Gastroesophageal sphincter (tissue), 4 donors: Measurements from ENCODE around the gene PDS5A. TPM values are rescaled to one million over a fixed set of nuclear protein-coding genes. Genes with fewer than 3 reads are reported as not detected.
"Not testable (repeated sequence)": the region's sequence is repeated elsewhere in the genome, so short reads cannot be mapped to it uniquely, and the experiment has no call there.

ENCODE experiments used
- ATAC-seq: fragments of 150-250 bp; one replicate; pipeline ENCODE4 v1.9.1; 2016; ENCODE audit warnings: mild to moderate bottlenecking, moderate library complexity
- H3K27ac ChIP-seq, 4 donors: fragments of 200-600 bp; sonication (generic) in 3 of 4; 1 replicate in 3 of 4; 2 replicates in 1 of 4; pipeline ENCODE4 v1.5.1; 2016 to 2019
- H3K27me3 ChIP-seq: fragments of 200-600 bp; sonication (generic); one replicate; pipeline ENCODE4 v1.5.1; 2019
- H3K36me3 ChIP-seq, 2 donors: fragments of 200-600 bp; sonication (generic); one replicate each; pipeline ENCODE4 v1.5.1; 2019; ENCODE audit warnings: control low read depth in 1 of 2
- H3K4me1 ChIP-seq, 3 donors: fragments of 200-600 bp; sonication (generic); 1 replicate in 2 of 3; 2 replicates in 1 of 3; pipeline ENCODE4 v1.5.1; 2016 to 2019; ENCODE audit warnings: control low read depth in 2 of 3
- H3K4me3 ChIP-seq, 2 donors: fragments of 200-600 bp; sonication (generic); one replicate each; pipeline ENCODE4 v1.5.1; 2019; ENCODE audit warnings: mild to moderate bottlenecking in 1 of 2, moderate library complexity in 1 of 2
- H3K9me3 ChIP-seq, 3 donors: fragments of 200-600 bp; sonication (generic); one replicate each; pipeline ENCODE4 v1.5.1; 2017 to 2019; ENCODE audit warnings: control low read depth in 2 of 3
- EP300 ChIP-seq: sonication (generic); formaldehyde crosslinking; IDR thresholded peaks from one replicate; pipeline ENCODE4 v1.6.1; 2017; ENCODE audit warnings: antibody characterized with exemption, mild to moderate bottlenecking
- POLR2A ChIP-seq, 2 donors: fragments of 450-650 bp; IDR thresholded peaks; one replicate each; pipeline ENCODE4 v1.6.1; 2017; ENCODE audit warnings: antibody characterized with exemption in 2 of 2, mild to moderate bottlenecking in 2 of 2, moderate library complexity in 1 of 2
- POLR2AphosphoS5 ChIP-seq: sonication (generic); formaldehyde crosslinking; IDR thresholded peaks from one replicate; pipeline ENCODE4 v1.6.1; 2017; ENCODE audit warnings: antibody characterized with exemption
- WGBS, 2 donors: methylation state at CpG; one replicate each; pipeline ENCODE4 v1.1.5; 2018; ENCODE audit warnings: low coverage in 1 of 2; 5-methylcytosine and 5-hydroxymethylcytosine counted together
- total RNA-seq, 4 donors: library from RNA; depleted of rRNA; stranded (reverse); fragments of >200 nt; gene quantifications; one replicate each; pipeline ENCODE4 v1.1.0, GENCODE V29; 2016
- TF ChIP-seq, protein P1 (sequence below), 4 experiments: fragments of 200-600 bp in 2 of 4; fragments of 450-650 bp in 2 of 4; sonication (generic) in 1 of 4; IDR thresholded peaks; one replicate each; pipeline ENCODE4 v1.5.1; 2017 to 2019; ENCODE audit warnings: antibody characterized with exemption in 4 of 4, mild to moderate bottlenecking in 2 of 4, moderate library complexity in 2 of 4

Gene PDS5A, protein sequence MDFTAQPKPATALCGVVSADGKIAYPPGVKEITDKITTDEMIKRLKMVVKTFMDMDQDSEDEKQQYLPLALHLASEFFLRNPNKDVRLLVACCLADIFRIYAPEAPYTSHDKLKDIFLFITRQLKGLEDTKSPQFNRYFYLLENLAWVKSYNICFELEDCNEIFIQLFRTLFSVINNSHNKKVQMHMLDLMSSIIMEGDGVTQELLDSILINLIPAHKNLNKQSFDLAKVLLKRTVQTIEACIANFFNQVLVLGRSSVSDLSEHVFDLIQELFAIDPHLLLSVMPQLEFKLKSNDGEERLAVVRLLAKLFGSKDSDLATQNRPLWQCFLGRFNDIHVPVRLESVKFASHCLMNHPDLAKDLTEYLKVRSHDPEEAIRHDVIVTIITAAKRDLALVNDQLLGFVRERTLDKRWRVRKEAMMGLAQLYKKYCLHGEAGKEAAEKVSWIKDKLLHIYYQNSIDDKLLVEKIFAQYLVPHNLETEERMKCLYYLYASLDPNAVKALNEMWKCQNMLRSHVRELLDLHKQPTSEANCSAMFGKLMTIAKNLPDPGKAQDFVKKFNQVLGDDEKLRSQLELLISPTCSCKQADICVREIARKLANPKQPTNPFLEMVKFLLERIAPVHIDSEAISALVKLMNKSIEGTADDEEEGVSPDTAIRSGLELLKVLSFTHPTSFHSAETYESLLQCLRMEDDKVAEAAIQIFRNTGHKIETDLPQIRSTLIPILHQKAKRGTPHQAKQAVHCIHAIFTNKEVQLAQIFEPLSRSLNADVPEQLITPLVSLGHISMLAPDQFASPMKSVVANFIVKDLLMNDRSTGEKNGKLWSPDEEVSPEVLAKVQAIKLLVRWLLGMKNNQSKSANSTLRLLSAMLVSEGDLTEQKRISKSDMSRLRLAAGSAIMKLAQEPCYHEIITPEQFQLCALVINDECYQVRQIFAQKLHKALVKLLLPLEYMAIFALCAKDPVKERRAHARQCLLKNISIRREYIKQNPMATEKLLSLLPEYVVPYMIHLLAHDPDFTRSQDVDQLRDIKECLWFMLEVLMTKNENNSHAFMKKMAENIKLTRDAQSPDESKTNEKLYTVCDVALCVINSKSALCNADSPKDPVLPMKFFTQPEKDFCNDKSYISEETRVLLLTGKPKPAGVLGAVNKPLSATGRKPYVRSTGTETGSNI (N-terminal part only)
- 10 to 100 TPM; 47.1 to 63.0 (median 57.1) TPM for total RNA-seq

DNA sequence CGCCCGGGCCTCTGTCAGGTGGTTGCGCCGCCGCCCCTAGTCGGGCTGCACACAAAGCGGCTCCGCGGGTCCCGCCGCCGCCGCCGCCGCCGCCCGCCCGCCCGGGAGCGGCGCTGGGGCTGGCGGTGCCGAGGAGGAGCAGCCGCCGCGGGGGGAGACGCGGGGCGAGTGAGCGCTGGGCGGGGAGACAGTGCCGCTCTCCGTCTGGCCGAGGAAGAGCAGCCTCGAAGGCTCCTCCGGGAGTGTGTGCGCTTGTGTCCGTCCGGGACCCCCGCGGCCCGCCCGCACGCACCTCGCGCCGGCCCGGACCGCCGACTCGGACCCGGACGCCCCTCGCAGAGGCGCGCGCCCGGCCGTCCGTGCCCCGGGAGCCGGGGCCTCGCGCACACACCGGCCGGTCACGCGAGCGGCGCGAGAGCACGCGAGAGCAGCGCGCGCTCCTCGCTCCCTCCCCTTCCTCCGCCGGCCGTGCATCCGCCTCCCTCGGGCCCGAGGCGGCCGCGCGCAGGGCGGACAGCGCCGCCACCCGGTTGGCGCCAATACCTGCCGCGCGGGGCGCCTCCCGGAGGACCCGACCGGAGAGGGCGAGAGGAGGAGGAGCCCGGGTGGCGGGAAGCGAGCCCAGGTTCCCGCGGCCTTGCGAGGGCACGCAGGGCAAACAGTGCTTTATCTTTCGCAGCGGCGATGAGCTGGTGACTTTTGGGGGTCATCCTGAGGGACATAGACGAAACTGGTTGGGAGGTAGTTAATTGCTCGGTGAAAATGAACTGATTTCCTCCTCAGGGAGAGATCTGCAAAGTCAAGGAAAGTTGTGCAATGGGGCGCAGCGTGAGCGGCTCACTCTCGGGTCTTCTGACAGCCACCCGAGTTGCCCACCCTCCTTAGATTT lies at the start of gene PDS5A:
PDS5A (minus strand) TSS at position 423 of the 889 bp plus-strand sequence. CDS start 1,334 bp downstream, outside the sequence.
- Histone ChIP-seq H3K27ac (peak within 1 kb of the TSS; percentile 88 to 99 (median 97)), H3K9me3 (no peaks in the 10 kb centered on the region), H3K27me3 (no peaks in the 10 kb centered on the region), H3K4me3 (peak within 1 kb of the TSS; percentile 97 to 98), H3K36me3 (peaks cover 0 to 27% of the 10 kb centered on the region in 2 donors), H3K4me1 (peaks cover 0 to 44% (median 10%) of the 10 kb centered on the region in 3 donors)
- TF ChIP-seq POLR2A (IDR thresholded peaks at IDR 0.05): peak; percentile 24 to 68
- peak; percentile 8 for TF ChIP-seq POLR2AphosphoS5
- TF ChIP-seq, protein P1, sequence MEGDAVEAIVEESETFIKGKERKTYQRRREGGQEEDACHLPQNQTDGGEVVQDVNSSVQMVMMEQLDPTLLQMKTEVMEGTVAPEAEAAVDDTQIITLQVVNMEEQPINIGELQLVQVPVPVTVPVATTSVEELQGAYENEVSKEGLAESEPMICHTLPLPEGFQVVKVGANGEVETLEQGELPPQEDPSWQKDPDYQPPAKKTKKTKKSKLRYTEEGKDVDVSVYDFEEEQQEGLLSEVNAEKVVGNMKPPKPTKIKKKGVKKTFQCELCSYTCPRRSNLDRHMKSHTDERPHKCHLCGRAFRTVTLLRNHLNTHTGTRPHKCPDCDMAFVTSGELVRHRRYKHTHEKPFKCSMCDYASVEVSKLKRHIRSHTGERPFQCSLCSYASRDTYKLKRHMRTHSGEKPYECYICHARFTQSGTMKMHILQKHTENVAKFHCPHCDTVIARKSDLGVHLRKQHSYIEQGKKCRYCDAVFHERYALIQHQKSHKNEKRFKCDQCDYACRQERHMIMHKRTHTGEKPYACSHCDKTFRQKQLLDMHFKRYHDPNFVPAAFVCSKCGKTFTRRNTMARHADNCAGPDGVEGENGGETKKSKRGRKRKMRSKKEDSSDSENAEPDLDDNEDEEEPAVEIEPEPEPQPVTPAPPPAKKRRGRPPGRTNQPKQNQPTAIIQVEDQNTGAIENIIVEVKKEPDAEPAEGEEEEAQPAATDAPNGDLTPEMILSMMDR (IDR thresholded peaks at IDR 0.05): peak; percentile 82 to 97 (median 92)
- no peak for TF ChIP-seq EP300
- peak; percentile 96 for ATAC-seq
- 0% methylated on average over 5 of the region's 117 CpGs; no CpG with 5 or more reads in 1 of the 2 donors for WGBS, 2 donors

DNA sequence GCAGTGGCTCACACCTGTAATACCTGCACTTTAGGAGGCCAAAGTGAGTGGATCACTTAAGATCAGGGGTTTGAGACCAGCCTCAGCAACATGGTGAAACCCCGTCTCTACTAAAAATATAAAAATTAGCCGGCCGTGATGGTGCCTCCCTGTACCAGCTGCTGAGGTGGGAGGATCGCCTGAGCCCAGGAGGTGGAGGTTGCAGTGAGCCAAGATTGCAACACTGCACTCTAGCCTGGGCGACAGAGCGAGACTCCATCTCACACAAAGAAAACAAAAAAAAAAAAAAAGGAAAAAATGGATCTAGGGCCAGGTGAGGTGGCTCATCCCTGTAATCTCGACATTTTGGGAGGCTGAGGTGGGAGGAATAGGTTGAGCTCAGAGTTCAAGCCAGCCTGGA lies 46.3 kb upstream of the PDS5A start:
- WGBS, 2 donors: no CpG with 5 or more reads among the region's 7 CpGs
- ATAC-seq, H3K36me3 ChIP-seq, H3K27ac ChIP-seq, H3K9me3 ChIP-seq, H3K27me3 ChIP-seq, H3K4me1 ChIP-seq, H3K4me3 ChIP-seq: not testable (repeated sequence)

DNA sequence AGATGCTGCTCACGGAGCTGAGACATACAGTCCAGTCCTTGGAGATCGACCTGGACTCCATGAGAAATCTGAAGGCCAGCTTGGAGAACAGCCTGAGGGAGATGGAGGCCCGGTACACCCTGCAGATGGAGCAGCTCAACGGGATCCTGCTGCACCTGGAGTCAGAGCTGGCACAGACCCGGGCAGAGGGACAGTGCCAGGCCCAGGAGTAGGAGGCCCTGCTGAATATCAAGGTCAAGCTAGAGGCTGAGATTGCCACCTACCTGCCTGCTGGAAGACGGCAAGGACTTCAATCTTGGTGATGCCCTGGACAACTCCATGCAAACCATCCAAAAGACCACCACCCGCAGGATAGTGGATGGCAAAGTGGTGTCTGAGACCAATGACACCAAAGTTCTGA lies 43.4 kb upstream of the PDS5A start:
- H3K36me3 ChIP-seq, H3K4me1 ChIP-seq, H3K9me3 ChIP-seq, H3K4me3 ChIP-seq, H3K27ac ChIP-seq, ATAC-seq, H3K27me3 ChIP-seq: not testable (repeated sequence)
- WGBS, 2 donors: 100% methylated on average over 1 of the region's 7 CpGs; no CpG with 5 or more reads in 1 of the 2 donors

DNA sequence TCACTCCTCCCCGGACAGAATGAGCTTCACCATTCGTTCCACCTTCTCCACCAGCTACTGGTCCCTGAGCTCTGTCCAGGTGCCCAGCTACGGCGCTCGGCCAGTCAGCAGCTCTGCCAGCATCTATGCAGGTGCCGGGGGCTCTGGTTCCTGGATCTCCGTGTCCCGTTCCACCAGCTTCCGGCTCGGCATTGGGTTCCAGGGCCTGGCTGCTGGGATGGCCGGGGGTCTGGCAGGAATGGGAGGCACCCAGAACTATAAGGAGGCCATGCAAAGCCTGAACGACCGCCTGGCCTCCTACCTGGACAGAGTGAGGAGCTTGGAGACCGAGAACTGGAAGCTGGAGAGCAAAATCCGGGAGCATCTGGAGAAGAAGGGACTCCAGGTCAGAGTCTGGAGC lies 42.5 kb upstream of the PDS5A start:
- WGBS, 2 donors: 82 to 100% methylated on average over 1 to 9 of the region's 15 CpGs
- Histone ChIP-seq H3K4me1 (no peaks in the 10 kb centered on the region), H3K9me3 (no peaks in the 10 kb centered on the region), H3K27ac (no peak overlapping the region), H3K36me3 (no peaks in the 10 kb centered on the region), H3K27me3 (no peaks in the 10 kb centered on the region), H3K4me3 (no peak overlapping the region)
- TF ChIP-seq, protein P1 (IDR thresholded peaks at IDR 0.05): no peak
- TF ChIP-seq EP300: no peak
- TF ChIP-seq POLR2A (IDR thresholded peaks at IDR 0.05): no peak
- no peak for TF ChIP-seq POLR2AphosphoS5
- ATAC-seq: no peak

DNA sequence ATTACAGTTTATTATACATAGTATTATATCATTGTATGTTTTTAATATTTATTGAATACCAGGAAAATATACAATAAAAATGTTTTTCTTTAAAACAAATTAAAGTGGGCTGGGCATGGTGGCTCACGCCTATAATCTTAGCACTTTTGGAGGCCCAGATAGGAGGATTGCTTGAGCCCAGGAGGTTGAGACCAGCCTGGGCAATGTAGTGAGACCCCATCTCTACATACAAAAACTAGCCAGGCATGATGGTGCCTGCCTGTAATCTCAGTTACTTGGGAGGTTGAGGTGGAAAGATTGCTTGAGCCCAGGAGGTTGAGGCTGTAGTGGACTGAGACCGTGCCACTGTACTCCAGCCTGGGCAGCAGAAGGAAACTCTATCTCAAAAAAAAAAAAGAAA lies 38.3 kb upstream of the PDS5A start:
- 86 to 91% methylated on average over 1 to 2 of the region's 2 CpGs for WGBS, 2 donors
- Histone ChIP-seq H3K27ac (no peak overlapping the region), H3K36me3 (no peaks in the 10 kb centered on the region), H3K4me3 (no peak overlapping the region), H3K9me3 (no peaks in the 10 kb centered on the region), H3K4me1 (no peaks in the 10 kb centered on the region), H3K27me3 (no peaks in the 10 kb centered on the region)
- no peak for ATAC-seq
- TF ChIP-seq, protein P1 (IDR thresholded peaks at IDR 0.05): no peak
- TF ChIP-seq POLR2A (IDR thresholded peaks at IDR 0.05): no peak
- no peak for TF ChIP-seq POLR2AphosphoS5
- no peak for TF ChIP-seq EP300
